ENCODE measurements around the gene LUC7L3.

Gene LUC7L3

DNA sequence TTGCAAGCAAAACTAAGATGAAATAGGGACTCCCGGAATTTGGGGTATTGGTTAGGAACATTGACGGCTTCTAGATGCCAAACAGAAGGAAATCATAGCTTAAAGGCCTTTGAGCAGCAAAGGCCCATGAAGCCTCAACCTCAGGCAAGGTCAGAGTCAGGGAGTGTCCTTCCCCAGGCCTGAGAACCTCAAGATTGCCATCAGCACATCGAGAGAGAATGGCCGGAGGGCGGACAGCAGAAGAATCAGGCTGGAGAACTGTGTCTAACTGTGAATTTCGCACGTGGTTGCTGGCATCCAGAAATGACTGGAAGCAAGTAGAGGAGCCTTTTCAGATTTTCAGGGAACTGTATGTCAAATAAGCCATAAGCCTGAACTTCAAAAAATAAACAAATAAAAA, 72.7 kb downstream of the LUC7L3 start:
- Histone ChIP-seq H3K36me3 (ENCODE audit: insufficient read depth, low read length) (no peaks in the 10 kb centered on the region), H4K20me1 (ENCODE audit: insufficient read depth, low read length) (no peaks in the 10 kb centered on the region), H3K4me2 (ENCODE audit: low read length) (no peak overlapping the region), H3K9me2 (ENCODE audit: low read depth, low read length) (no peaks in the 10 kb centered on the region), H2AFZ (ENCODE audit: low read length) (no peak overlapping the region), H3K4me1 (ENCODE audit: insufficient read depth, low read length, severe bottlenecking) (no peaks in the 10 kb centered on the region), H3F3A (ENCODE audit: insufficient read depth, low read length) (no peaks in the 10 kb centered on the region), H3K4me3 (ENCODE audit: low read depth, low read length, poor library complexity, severe bottlenecking) (no peak overlapping the region), H3K27ac (ENCODE audit: low read depth, low read length, poor library complexity, severe bottlenecking) (no peak overlapping the region), H3K79me2 (ENCODE audit: insufficient read depth, low read length) (no peaks in the 10 kb centered on the region), H3K9me3 (ENCODE audit: low read length) (no peaks in the 10 kb centered on the region), H3K27me3 (ENCODE audit: insufficient read depth, low read length) (0 out of 2 replicates have a peak, but pooled peaks cover 3% of the 10 kb centered on the region), H3K9ac (ENCODE audit: low read length) (no peak overlapping the region)
- TF ChIP-seq, protein P1, sequence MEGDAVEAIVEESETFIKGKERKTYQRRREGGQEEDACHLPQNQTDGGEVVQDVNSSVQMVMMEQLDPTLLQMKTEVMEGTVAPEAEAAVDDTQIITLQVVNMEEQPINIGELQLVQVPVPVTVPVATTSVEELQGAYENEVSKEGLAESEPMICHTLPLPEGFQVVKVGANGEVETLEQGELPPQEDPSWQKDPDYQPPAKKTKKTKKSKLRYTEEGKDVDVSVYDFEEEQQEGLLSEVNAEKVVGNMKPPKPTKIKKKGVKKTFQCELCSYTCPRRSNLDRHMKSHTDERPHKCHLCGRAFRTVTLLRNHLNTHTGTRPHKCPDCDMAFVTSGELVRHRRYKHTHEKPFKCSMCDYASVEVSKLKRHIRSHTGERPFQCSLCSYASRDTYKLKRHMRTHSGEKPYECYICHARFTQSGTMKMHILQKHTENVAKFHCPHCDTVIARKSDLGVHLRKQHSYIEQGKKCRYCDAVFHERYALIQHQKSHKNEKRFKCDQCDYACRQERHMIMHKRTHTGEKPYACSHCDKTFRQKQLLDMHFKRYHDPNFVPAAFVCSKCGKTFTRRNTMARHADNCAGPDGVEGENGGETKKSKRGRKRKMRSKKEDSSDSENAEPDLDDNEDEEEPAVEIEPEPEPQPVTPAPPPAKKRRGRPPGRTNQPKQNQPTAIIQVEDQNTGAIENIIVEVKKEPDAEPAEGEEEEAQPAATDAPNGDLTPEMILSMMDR (IDR thresholded peaks at IDR 0.05; ENCODE audit: low read length): no peak
- no peak for TF ChIP-seq EZH2 (IDR thresholded peaks at IDR 0.05; ENCODE audit: borderline replicate concordance, low read length)

DNA sequence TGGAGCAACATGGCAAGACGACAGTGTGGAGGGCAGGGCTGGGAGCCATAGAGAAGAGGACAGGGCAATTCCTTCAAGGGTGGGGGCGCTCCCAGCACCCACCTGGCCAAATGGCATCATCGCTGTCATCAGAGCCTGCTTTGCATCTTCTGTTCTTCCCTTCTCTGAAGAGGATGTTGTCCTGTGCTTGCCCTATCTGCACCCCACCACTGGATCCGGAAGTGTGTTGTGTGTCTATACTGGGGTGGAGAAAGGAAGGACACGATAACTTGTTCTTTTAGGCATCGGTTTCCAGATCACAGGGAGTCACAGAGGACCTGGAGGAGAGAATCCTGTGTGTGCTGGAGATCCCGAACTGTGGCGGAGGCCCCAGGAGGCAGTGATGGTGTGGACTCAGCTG, 73.6 kb downstream of the LUC7L3 start:
- no peak for TF ChIP-seq EZH2 (IDR thresholded peaks at IDR 0.05; ENCODE audit: borderline replicate concordance, low read length)

DNA sequence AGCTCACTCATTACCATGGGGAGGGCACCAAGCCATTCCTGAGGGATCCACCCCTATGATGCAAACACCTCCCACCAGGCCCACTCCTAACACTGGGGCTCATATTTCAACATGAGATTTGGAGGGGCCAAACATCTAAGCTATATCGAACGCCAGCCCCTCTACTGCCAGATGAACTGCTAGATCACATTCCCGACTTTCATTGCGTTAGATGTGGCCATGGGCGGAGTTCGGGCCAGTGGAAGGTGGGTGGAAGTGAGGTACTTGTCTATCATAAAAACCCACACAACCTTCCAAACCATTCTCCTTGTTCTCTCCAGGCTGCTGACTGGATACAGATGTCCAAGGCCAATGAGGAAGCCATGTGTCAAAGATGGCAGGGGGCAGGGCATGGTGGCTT, 75.0 kb downstream of the LUC7L3 start:
- Histone ChIP-seq H3K27me3 (ENCODE audit: insufficient read depth, low read length) (peaks cover 3% of the 10 kb centered on the region; the same call in 1 of the 2 replicates), H2AFZ (ENCODE audit: low read length) (no peak overlapping the region), H3K4me1 (ENCODE audit: insufficient read depth, low read length, severe bottlenecking) (no peaks in the 10 kb centered on the region), H4K20me1 (ENCODE audit: insufficient read depth, low read length) (no peaks in the 10 kb centered on the region), H3F3A (ENCODE audit: insufficient read depth, low read length) (no peaks in the 10 kb centered on the region), H3K9me3 (ENCODE audit: low read length) (no peaks in the 10 kb centered on the region), H3K79me2 (ENCODE audit: insufficient read depth, low read length) (no peaks in the 10 kb centered on the region), H3K36me3 (ENCODE audit: insufficient read depth, low read length) (no peaks in the 10 kb centered on the region), H3K9ac (ENCODE audit: low read length) (no peak overlapping the region), H3K9me2 (ENCODE audit: low read depth, low read length) (no peaks in the 10 kb centered on the region), H3K4me3 (ENCODE audit: low read depth, low read length, poor library complexity, severe bottlenecking) (no peak overlapping the region), H3K27ac (ENCODE audit: low read depth, low read length, poor library complexity, severe bottlenecking) (no peak overlapping the region), H3K4me2 (ENCODE audit: low read length) (no peak overlapping the region)
- TF ChIP-seq, protein P1 (IDR thresholded peaks at IDR 0.05; ENCODE audit: low read length): no peak

More for the DNA sequence above, 73.6 kb downstream of the LUC7L3 start:
- no peaks in the 10 kb centered on the region for H4K20me1 ChIP-seq (ENCODE audit: insufficient read depth, low read length)
- 0 out of 2 replicates have a peak, but pooled peaks cover 3% of the 10 kb centered on the region for H3K27me3 ChIP-seq (ENCODE audit: insufficient read depth, low read length)
- no peaks in the 10 kb centered on the region for H3K79me2 ChIP-seq (ENCODE audit: insufficient read depth, low read length)
- no peaks in the 10 kb centered on the region for H3K9me2 ChIP-seq (ENCODE audit: low read depth, low read length)
- no peak overlapping the region for H3K4me3 ChIP-seq (ENCODE audit: low read depth, low read length, poor library complexity, severe bottlenecking)
- H3F3A ChIP-seq (ENCODE audit: insufficient read depth, low read length): no peaks in the 10 kb centered on the region
- no peaks in the 10 kb centered on the region for H3K36me3 ChIP-seq (ENCODE audit: insufficient read depth, low read length)
- no peak overlapping the region for H3K9ac ChIP-seq (ENCODE audit: low read length)
- no peaks in the 10 kb centered on the region for H3K4me1 ChIP-seq (ENCODE audit: insufficient read depth, low read length, severe bottlenecking)
- no peaks in the 10 kb centered on the region for H3K9me3 ChIP-seq (ENCODE audit: low read length)
- no peak overlapping the region for H3K27ac ChIP-seq (ENCODE audit: low read depth, low read length, poor library complexity, severe bottlenecking)
- no peak overlapping the region for H2AFZ ChIP-seq (ENCODE audit: low read length)
- no peak overlapping the region for H3K4me2 ChIP-seq (ENCODE audit: low read length)

DNA sequence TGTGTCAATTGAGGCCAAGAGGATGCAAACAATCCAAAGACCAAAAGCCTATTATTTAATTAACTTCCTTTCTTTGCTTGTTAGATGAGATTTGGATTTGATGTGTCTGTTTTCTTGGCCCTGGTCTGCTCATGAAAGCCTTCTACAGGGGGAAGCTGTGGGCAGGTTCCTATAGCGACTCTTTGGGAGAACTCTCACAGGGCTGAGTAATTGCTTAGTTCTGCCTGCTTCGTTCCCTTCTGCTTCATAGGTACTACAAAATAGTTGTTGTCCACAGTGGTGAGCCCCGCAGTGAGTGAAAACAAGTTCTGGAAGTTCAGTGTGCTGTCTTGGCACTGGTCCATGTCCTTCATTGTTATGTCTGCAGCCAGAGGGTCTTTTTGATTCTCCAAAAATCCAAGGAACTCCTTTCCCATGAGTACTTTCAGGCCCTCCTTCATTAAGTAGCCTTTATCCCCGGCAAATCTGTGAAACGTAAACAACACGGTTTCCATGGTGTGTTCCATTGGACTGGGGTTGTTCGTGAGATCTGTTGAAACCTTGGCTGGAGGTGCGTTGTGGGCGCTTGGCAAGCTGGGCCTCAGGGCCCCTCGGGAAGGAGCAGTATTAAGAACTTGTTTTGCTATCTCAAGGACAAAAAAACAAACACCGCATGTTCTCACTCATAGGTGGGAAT, 77.9 kb downstream of the LUC7L3 start:
- Histone ChIP-seq H3K79me2 (ENCODE audit: insufficient read depth, low read length) (no peaks in the 10 kb centered on the region), H3K9me2 (ENCODE audit: low read depth, low read length) (no peaks in the 10 kb centered on the region), H3K9ac (ENCODE audit: low read length) (no peak overlapping the region), H3K27ac (ENCODE audit: low read depth, low read length, poor library complexity, severe bottlenecking) (no peak overlapping the region), H3K4me1 (ENCODE audit: insufficient read depth, low read length, severe bottlenecking) (no peaks in the 10 kb centered on the region), H2AFZ (ENCODE audit: low read length) (no peak overlapping the region), H3K27me3 (ENCODE audit: insufficient read depth, low read length) (peaks cover 4% of the 10 kb centered on the region; the same call in 1 of the 2 replicates), H3K4me3 (ENCODE audit: low read depth, low read length, poor library complexity, severe bottlenecking) (no peak overlapping the region), H3K4me2 (ENCODE audit: low read length) (no peak overlapping the region), H3K9me3 (ENCODE audit: low read length) (no peaks in the 10 kb centered on the region), H4K20me1 (ENCODE audit: insufficient read depth, low read length) (no peaks in the 10 kb centered on the region), H3F3A (ENCODE audit: insufficient read depth, low read length) (no peaks in the 10 kb centered on the region), H3K36me3 (ENCODE audit: insufficient read depth, low read length) (no peaks in the 10 kb centered on the region)
- TF ChIP-seq EZH2 (IDR thresholded peaks at IDR 0.05; ENCODE audit: borderline replicate concordance, low read length): no peak
- TF ChIP-seq, protein P1 (IDR thresholded peaks at IDR 0.05; ENCODE audit: low read length): no peak

All from OCI-LY1 (cell line).